Suprapubic skin (tissue), 3 donors: ENCODE results near the gene NPSR1.
"Not testable (repeated sequence)": the region's sequence is repeated elsewhere in the genome, so short reads cannot be mapped to it uniquely, and the experiment has no call there.

Experiments
- CTCF ChIP-seq, 2 donors: fragments of 200-600 bp in 1 of 2; fragments of 450-650 bp in 1 of 2; sonication (generic) in 1 of 2; IDR thresholded peaks; one replicate each; pipeline ENCODE4 v1.5.1; 2016 to 2019; ENCODE audit warnings: antibody characterized with exemption in 2 of 2, mild to moderate bottlenecking in 1 of 2, moderate library complexity in 1 of 2
- POLR2A ChIP-seq, 2 donors: fragments of 450-650 bp; IDR thresholded peaks; one replicate each; pipeline ENCODE4 v1.6.1; 2017; ENCODE audit warnings: antibody characterized with exemption in 2 of 2, mild to moderate bottlenecking in 2 of 2, moderate library complexity in 2 of 2

- not testable (repeated sequence) for TF ChIP-seq CTCF, POLR2A (IDR thresholded peaks at IDR 0.05)
These were observed 216.3 kb downstream of the NPSR1 start for GRCh38 chr7:34874329-34874728.
